Uterus (tissue), 4 donors: Measurements from ENCODE around the gene CARD11. TPM values are rescaled to one million over a fixed set of nuclear protein-coding genes. Genes with fewer than 3 reads are reported as not detected.

Experiments
- DNase-seq, 2 donors: peaks; one replicate each; pipeline ENCODE4 v3.0.0-alpha.2; 2019 to 2020
- H3K27ac ChIP-seq, 2 donors: fragments of 200-600 bp; sonication (generic); 1 replicate in 1 of 2; 2 replicates in 1 of 2; pipeline ENCODE4 v1.5.1; 2016 to 2018
- H3K27me3 ChIP-seq, 2 donors: fragments of 200-600 bp; sonication (generic); one replicate each; pipeline ENCODE4 v1.5.1; 2018 to 2019; ENCODE audit warnings: control low read depth in 1 of 2
- H3K36me3 ChIP-seq, 2 donors: fragments of 200-600 bp; sonication (generic); one replicate each; pipeline ENCODE4 v1.5.1; 2019; ENCODE audit warnings: control low read depth in 1 of 2
- H3K4me1 ChIP-seq, 2 donors: fragments of 200-600 bp; sonication (generic); one replicate each; pipeline ENCODE4 v1.5.1; 2018 to 2019; ENCODE audit warnings: control low read depth in 1 of 2
- H3K4me3 ChIP-seq, 2 donors: fragments of 200-600 bp; sonication (generic); 1 replicate in 1 of 2; 2 replicates in 1 of 2; pipeline ENCODE4 v1.5.1; 2018 to 2019; ENCODE audit warnings: mild to moderate bottlenecking in 1 of 2
- H3K9me3 ChIP-seq, 2 donors: fragments of 200-600 bp; sonication (generic); one replicate each; pipeline ENCODE4 v1.5.1; 2019; ENCODE audit warnings: control low read depth in 1 of 2
- POLR2A ChIP-seq, 2 donors: fragments of 450-650 bp; IDR thresholded peaks; one replicate each; pipeline ENCODE4 v1.6.1; 2016; ENCODE audit warnings: antibody characterized with exemption in 2 of 2, mild to moderate bottlenecking in 1 of 2, moderate library complexity in 1 of 2
- intact Hi-C: fragments of 100-400 bp; cut with DNase I; formaldehyde crosslinking; loops from one replicate; pipeline ENCODE4 v1.15.1; 2023; ENCODE audit warnings: low total_unique reads
- total RNA-seq, 4 donors: library from RNA; depleted of rRNA in 3 of 4; stranded (reverse); fragments of >200 nt in 3 of 4; gene quantifications; one replicate each; pipeline versions ENCODE4 v1.1.0 to v1.2.4, GENCODE V29; 2014 to 2023
- TF ChIP-seq, protein P1 (sequence below), 4 experiments: fragments of 200-600 bp in 2 of 4; fragments of 450-650 bp in 2 of 4; sonication (generic) in 2 of 4; IDR thresholded peaks; one replicate each; pipeline ENCODE4 v1.5.1; 2016 to 2019; ENCODE audit warnings: antibody characterized with exemption in 4 of 4, mild to moderate bottlenecking in 2 of 4, moderate library complexity in 1 of 4
- donor health status: DM: yes; HTN: yes; CAD: no.

The CARD11 gene
- total RNA-seq, 4 donors from 2014 or later: 0.95 to 1.0 TPM; not detected in 2

DNA sequence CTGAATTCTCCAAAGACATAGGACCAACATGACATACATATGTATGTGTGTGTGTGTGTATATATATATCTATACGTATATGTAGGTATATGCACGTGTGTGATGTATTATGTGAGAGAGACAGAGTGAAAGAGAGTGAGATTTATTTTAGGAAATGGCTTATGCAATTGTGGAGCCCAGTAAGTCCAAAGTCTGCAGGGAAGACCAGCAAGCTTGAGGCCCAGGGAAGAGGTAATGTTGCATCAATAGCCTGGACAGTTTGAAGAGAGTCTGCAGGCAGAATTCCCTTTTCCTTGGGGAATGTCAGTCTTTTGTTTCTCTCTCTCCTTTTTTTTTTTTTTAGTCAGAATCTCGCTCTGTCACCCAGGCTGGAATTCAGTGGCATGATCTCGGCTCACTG lies 33.0 kb upstream of the CARD11 start:
- H3K4me3 ChIP-seq: no peak overlapping the region
- DNase-seq: no peak
- intact Hi-C loops: no loop called here
- H3K36me3 ChIP-seq: no peaks in the 10 kb centered on the region
- H3K9me3 ChIP-seq: no peaks in the 10 kb centered on the region
- TF ChIP-seq, protein P1, sequence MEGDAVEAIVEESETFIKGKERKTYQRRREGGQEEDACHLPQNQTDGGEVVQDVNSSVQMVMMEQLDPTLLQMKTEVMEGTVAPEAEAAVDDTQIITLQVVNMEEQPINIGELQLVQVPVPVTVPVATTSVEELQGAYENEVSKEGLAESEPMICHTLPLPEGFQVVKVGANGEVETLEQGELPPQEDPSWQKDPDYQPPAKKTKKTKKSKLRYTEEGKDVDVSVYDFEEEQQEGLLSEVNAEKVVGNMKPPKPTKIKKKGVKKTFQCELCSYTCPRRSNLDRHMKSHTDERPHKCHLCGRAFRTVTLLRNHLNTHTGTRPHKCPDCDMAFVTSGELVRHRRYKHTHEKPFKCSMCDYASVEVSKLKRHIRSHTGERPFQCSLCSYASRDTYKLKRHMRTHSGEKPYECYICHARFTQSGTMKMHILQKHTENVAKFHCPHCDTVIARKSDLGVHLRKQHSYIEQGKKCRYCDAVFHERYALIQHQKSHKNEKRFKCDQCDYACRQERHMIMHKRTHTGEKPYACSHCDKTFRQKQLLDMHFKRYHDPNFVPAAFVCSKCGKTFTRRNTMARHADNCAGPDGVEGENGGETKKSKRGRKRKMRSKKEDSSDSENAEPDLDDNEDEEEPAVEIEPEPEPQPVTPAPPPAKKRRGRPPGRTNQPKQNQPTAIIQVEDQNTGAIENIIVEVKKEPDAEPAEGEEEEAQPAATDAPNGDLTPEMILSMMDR (IDR thresholded peaks at IDR 0.05): no peak
- no peak for TF ChIP-seq POLR2A (IDR thresholded peaks at IDR 0.05)
- no peak overlapping the region for H3K27ac ChIP-seq
- H3K4me1 ChIP-seq: no peaks in the 10 kb centered on the region
- H3K27me3 ChIP-seq: no peaks in the 10 kb centered on the region

DNA sequence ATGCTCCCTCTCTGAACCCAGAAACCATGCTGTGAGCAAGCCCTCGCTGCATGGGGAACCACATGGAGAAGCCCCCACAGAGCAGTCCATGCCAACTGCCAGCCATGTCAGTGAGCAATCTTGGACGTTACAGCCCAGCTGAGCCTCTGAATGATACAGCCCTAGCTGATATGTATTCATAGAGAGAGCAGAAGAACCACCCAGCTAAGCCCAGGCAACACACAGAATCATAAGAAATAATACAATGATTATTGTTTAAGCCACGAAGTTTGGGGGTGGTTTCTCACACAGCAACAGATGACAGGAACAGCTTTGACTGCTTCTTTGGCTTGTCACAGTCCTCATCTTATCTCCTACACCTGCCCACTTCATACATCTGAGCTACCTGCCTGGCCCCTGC lies 32.5 kb upstream of the CARD11 start:
- H3K9me3 ChIP-seq: no peaks in the 10 kb centered on the region
- H3K27ac ChIP-seq: no peak overlapping the region
- no peaks in the 10 kb centered on the region for H3K27me3 ChIP-seq
- TF ChIP-seq, protein P1 (IDR thresholded peaks at IDR 0.05): no peak
- TF ChIP-seq POLR2A (IDR thresholded peaks at IDR 0.05): no peak
- intact Hi-C loops: no loop called here
- no peaks in the 10 kb centered on the region for H3K4me1 ChIP-seq
- H3K36me3 ChIP-seq: no peaks in the 10 kb centered on the region
- DNase-seq: no peak
- H3K4me3 ChIP-seq: no peak overlapping the region

DNA sequence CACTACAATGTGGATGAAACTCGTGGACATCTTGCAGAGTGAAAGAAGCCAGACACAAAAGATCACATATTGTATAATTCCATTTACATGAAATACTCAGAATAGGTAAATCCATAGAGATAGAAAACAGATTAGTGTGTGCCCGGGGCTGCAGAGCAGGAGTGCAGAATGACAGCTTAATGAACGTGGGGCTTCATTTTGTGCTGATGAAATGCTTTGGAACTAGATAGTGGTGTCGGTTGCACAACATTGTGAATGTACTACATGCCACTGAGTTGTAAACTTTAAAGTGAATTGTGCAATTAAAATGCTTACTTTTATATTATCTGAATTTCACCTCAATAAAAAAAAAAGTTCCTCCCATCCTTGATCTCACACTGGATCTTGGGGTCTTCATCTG lies 31.8 kb upstream of the CARD11 start:
- H3K36me3 ChIP-seq: no peaks in the 10 kb centered on the region
- no peaks in the 10 kb centered on the region for H3K4me1 ChIP-seq
- intact Hi-C loops: no loop called here
- H3K9me3 ChIP-seq: no peaks in the 10 kb centered on the region
- DNase-seq: no peak
- H3K27me3 ChIP-seq: no peaks in the 10 kb centered on the region
- TF ChIP-seq, protein P1 (IDR thresholded peaks at IDR 0.05): no peak
- no peak for TF ChIP-seq POLR2A (IDR thresholded peaks at IDR 0.05)
- H3K27ac ChIP-seq: no peak overlapping the region
- H3K4me3 ChIP-seq: no peak overlapping the region

DNA sequence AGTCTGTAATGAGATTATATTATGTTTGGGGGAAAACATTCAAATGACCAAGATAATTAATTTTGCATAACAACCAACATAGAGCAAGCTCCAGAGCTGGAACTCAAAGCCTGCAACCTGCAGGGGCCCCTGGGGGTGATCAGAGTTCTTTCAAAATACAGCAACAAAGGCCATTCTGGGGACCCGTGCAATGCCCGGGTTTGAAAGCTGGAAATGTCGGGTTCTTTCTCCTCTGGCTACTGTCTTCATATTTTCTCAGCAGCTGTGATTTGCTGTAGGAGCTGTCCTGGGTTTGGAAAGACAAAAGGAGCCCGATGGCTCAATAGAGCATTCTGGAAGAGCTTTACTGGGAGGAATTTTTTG lies 30.8 kb upstream of the CARD11 start:
- Histone ChIP-seq H3K36me3 (no peaks in the 10 kb centered on the region), H3K27me3 (no peaks in the 10 kb centered on the region), H3K9me3 (no peaks in the 10 kb centered on the region), H3K27ac (no peak overlapping the region), H3K4me3 (no peak overlapping the region), H3K4me1 (no peaks in the 10 kb centered on the region)
- TF ChIP-seq POLR2A (IDR thresholded peaks at IDR 0.05): no peak
- TF ChIP-seq, protein P1 (IDR thresholded peaks at IDR 0.05): no peak
- no peak for DNase-seq
- intact Hi-C loops: no loop called here

DNA sequence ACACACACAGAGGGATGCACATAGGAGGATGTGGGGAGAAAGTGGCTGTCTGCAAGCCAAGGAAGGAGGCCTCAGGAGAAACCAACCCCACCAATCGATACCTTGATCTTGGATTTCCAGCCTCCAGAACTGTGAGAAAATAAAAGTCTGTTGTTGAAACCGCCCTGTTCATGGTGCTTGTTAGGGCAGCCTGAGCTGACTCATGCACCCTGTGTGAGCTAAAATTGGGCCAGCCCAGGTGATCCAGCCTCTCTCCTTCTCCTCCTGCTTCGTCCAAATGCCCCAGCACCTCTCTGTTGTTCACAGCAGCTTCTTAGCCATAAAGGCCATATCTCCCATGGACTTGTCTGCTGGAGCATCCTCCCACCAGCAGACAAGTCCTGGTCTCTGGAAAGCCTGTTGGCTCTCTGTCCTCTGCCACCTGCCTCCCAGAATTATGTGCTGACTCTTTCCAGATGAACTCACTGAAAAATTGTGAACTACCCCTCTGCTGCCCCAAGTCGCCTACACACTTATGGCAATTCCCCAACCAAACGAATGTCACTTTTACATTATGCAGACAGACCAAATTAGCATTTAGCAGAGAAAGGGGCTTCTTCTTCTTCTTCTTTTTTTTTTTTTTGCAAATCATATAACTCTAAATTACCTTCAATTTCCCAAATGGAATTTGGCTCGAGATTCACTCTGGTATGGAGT lies 30.2 kb upstream of the CARD11 start:
- Histone ChIP-seq H3K4me3 (no peak overlapping the region), H3K9me3 (no peaks in the 10 kb centered on the region), H3K36me3 (no peaks in the 10 kb centered on the region), H3K4me1 (no peaks in the 10 kb centered on the region), H3K27ac (no peak overlapping the region), H3K27me3 (no peaks in the 10 kb centered on the region)
- no peak for DNase-seq
- intact Hi-C loops: no loop called here
- TF ChIP-seq POLR2A (IDR thresholded peaks at IDR 0.05): no peak
- TF ChIP-seq, protein P1 (IDR thresholded peaks at IDR 0.05): no peak
